ENCODE measurements around the gene RFC4. TPM values are rescaled to one million over a fixed set of nuclear protein-coding genes. Genes with fewer than 3 reads are reported as not detected.

The RFC4 gene
- total RNA-seq, 4 donors from 2014 or later: 5.4 to 14.2 (median 11.8) TPM

DNA sequence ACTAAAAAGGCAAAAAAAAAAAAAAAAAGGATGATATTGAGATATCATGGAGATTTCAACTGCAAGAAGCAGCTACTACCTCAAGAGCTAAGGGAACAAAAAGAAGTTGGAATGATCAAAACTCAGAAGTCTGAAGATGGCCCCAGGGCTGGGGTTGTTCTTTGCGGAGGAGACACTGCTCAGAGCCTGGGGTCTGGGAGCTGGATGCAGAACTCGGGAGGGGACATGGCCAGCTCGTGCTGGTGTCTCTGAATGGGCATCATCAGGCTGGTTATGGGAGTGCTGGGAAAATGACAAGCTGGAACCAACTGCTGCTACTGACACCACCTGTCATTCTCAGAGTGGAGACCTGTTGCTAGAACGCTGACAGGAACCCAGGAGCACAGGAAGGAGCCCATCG is 22.1 kb upstream of the RFC4 start:
- Histone ChIP-seq H3K4me3 (no peak overlapping the region), H3K36me3 (no peaks in the 10 kb centered on the region), H3K4me1 (peaks cover 0 to 39% (median 14%) of the 10 kb centered on the region in 4 donors), H3K27me3 (peaks cover 2 to 71% of the 10 kb centered on the region in 2 donors), H3K27ac (no peak overlapping the region), H3K9me3 (no peaks in the 10 kb centered on the region)
- TF ChIP-seq POLR2A (IDR thresholded peaks at IDR 0.05) (no peak), EP300 (IDR thresholded peaks at IDR 0.05) (no peak)
- TF ChIP-seq, protein P1, sequence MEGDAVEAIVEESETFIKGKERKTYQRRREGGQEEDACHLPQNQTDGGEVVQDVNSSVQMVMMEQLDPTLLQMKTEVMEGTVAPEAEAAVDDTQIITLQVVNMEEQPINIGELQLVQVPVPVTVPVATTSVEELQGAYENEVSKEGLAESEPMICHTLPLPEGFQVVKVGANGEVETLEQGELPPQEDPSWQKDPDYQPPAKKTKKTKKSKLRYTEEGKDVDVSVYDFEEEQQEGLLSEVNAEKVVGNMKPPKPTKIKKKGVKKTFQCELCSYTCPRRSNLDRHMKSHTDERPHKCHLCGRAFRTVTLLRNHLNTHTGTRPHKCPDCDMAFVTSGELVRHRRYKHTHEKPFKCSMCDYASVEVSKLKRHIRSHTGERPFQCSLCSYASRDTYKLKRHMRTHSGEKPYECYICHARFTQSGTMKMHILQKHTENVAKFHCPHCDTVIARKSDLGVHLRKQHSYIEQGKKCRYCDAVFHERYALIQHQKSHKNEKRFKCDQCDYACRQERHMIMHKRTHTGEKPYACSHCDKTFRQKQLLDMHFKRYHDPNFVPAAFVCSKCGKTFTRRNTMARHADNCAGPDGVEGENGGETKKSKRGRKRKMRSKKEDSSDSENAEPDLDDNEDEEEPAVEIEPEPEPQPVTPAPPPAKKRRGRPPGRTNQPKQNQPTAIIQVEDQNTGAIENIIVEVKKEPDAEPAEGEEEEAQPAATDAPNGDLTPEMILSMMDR (IDR thresholded peaks at IDR 0.05): no peak
- no peak for DNase-seq (ENCODE audit: low spot score in 2 of 2)
- WGBS, 2 donors: 16 to 23% methylated on average over 5 of the region's 5 CpGs

DNA sequence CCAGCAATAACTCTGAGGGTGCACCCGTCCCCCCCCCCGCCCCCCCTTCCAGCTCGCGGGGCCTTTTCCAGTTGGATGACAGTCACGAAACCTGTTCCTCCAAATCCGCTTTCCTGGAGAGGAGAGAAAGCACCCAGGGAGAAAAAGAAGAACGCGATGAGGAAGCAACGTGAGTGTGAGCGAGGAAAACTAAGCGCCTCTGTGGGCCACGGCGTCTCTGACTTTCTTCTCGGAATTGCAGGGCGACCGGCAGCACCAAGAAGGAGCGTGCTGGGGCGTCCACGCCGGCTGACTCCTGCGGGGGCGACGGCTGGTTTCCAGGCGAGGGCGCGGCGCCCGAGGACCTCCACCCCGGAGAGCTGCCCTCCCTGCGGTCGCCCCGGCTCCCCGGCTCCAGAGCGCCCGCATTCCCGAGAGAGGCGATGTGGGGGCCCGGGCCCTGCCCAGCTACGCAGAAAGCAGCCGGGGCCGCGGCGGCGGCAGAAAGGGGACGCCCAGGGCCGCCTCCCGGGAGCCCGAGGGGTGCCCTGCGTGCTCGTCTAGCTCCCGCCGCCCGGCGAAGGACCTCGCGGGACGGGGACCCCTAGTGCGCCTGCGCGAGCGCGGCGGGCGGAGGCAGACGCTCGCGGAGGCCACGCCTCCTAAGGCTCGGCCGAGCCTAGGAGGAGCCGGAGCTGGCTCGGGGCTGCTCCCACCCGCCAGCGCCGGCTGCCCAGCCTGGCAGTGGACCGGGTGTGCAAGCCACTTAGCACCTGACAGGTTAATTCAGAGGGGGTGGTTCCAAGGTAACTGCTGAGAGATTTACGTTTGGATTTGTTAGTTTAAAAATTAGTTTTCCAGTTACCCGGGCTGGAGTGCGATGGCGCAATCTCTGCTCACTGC is 20.9 kb upstream of the RFC4 start:
- Histone ChIP-seq H3K4me1 (peaks cover 0 to 39% (median 14%) of the 10 kb centered on the region in 4 donors), H3K4me3 (peak overlapping the region; percentile 39 to 83 (median 80)), H3K27ac (peak overlapping the region in 3 of 4 donors; percentile 64 to 73 (median 67)), H3K36me3 (no peaks in the 10 kb centered on the region), H3K27me3 (peaks cover 2 to 65% of the 10 kb centered on the region in 2 donors), H3K9me3 (no peaks in the 10 kb centered on the region)
- peak; percentile 42 to 52 for DNase-seq (ENCODE audit: low spot score in 2 of 2)
- WGBS, 2 donors: 2% methylated on average over 56 to 71 of the region's 80 CpGs
- TF ChIP-seq, protein P1 (IDR thresholded peaks at IDR 0.05): peak in 1 of 5 experiments; percentile 18
- TF ChIP-seq POLR2A (IDR thresholded peaks at IDR 0.05) (peak; percentile 32 to 57), EP300 (IDR thresholded peaks at IDR 0.05) (peak in 1 of 2 donors; percentile 24)

DNA sequence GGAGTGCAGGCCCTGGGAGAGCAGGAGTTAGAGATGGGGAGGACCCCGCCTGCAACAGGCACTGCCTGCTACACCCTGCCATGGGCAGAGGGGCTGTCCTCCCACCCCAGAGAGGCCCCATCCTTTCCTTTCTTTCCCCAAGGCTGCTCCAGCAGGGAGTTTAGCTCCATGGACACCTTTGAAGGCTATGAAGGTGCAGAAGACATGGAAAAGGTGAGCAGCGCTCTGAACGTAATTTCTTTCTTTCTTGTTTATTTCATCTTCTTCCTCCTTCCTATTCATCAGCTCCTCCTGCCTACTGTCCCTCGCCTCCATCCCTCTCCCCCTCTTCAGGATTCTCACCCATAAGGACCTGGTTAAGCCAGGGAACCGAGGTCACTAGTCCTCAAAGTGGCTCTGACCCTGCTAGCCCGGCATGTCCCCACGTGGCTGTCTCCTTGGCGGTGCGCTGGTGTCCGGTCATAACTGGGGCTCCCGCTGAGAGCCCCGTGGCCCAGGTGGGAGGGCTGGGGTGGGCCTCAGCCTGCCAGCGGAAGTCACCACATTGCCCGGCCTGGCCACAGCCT is 20.2 kb upstream of the RFC4 start:
- Histone ChIP-seq H3K9me3 (no peaks in the 10 kb centered on the region), H3K27me3 (peaks cover 2 to 59% of the 10 kb centered on the region in 2 donors), H3K4me1 (peaks cover 0 to 43% (median 14%) of the 10 kb centered on the region in 4 donors), H3K36me3 (no peaks in the 10 kb centered on the region), H3K4me3 (peak overlapping the region; percentile 39 to 83 (median 80)), H3K27ac (no peak overlapping the region)
- TF ChIP-seq POLR2A (IDR thresholded peaks at IDR 0.05) (no peak), EP300 (IDR thresholded peaks at IDR 0.05) (no peak)
- TF ChIP-seq, protein P1 (IDR thresholded peaks at IDR 0.05): no peak
- WGBS, 2 donors: 29% methylated on average over 12 to 14 of the region's 14 CpGs
- DNase-seq (ENCODE audit: low spot score in 2 of 2): no peak

DNA sequence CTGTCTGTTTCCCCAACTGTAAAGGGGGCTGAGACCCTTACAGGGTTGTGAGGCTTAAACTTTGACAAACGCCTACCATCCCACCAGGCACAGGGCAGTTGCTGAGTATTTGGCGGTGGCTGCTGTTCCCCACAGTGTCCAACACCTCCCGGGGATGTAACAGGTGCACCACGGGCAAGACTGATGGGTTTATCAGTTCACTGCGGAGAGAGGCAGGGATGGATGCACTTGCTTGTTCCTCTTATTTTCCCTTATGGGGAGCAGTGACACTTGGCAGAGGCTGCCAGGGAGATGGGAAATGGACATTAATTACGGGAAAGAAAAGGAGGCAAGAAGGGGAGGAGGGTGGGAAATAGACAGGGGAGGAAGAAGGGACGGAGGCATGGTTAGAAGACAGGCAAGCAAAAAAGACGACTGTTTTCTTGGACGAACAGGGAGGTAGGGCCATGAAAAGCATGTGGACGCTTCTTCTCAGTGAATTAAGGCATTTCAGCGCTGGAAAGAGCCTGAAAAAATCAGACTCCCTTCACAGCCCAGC is 19.7 kb upstream of the RFC4 start:
- no peaks in the 10 kb centered on the region for H3K9me3 ChIP-seq
- WGBS, 2 donors: 49 to 51% methylated on average over 11 of the region's 11 CpGs
- H3K36me3 ChIP-seq: no peaks in the 10 kb centered on the region
- peaks cover 2 to 56% of the 10 kb centered on the region in 2 donors for H3K27me3 ChIP-seq
- no peak overlapping the region for H3K27ac ChIP-seq
- H3K4me3 ChIP-seq: peak overlapping the region in 1 of 4 donors; percentile 77
- no peak for DNase-seq (ENCODE audit: low spot score in 2 of 2)
- peaks cover 0 to 48% (median 14%) of the 10 kb centered on the region in 4 donors for H3K4me1 ChIP-seq
- no peak for TF ChIP-seq EP300 (IDR thresholded peaks at IDR 0.05)

DNA sequence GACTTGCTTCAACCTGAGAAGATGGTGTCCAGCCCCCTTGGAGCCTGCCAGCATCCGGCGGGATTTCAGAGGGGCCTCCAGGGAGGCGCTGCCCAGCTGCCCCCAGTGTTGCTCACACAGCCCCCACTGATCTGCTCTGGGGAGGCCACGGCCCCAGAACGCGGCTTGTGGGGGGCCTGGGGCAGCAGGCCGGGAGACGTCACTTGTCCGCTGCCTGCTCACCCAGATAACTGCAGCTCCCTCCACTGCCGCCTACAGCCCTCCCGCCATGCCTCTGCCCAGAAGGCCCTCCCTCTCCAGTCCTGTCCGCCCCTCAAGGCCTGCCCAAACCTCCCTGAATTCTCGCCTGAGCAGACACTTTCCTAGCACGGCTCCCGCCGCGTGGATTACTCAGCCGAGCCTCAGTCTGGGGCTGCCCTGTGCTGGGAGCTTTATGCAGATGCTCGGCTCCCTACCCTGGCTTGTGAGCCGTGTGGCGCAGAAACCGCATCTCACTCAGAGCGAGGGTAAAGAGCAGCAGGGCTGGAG is 19.1 kb upstream of the RFC4 start:
- WGBS, 2 donors: 18 to 28% methylated on average over 14 to 15 of the region's 23 CpGs
- no peaks in the 10 kb centered on the region for H3K9me3 ChIP-seq
- no peak overlapping the region for H3K4me3 ChIP-seq
- TF ChIP-seq EP300 (IDR thresholded peaks at IDR 0.05) (no peak), POLR2A (IDR thresholded peaks at IDR 0.05) (no peak)
- TF ChIP-seq, protein P1 (IDR thresholded peaks at IDR 0.05): no peak
- no peak for DNase-seq (ENCODE audit: low spot score in 2 of 2)
- peaks cover 2 to 51% of the 10 kb centered on the region in 2 donors for H3K27me3 ChIP-seq
- H3K36me3 ChIP-seq: no peaks in the 10 kb centered on the region
- H3K27ac ChIP-seq: no peak overlapping the region
- peaks cover 0 to 48% (median 14%) of the 10 kb centered on the region in 4 donors for H3K4me1 ChIP-seq

Measured in tibial nerve (tissue), 4 donors.